Stimulated activated CD8-positive, alpha-beta memory T cell treated with anti-CD3 and anti-CD28 coated beads, Interleukin-7, amount 100 ng/mL, for 24 hours (primary cell): ENCODE data around the gene HMCN1.

ENCODE experiments used
- DNase-seq: peaks from one replicate; pipeline ENCODE4 v3.0.0-alpha.2; 2020; ENCODE audit warnings: low read depth

Gene HMCN1

DNA sequence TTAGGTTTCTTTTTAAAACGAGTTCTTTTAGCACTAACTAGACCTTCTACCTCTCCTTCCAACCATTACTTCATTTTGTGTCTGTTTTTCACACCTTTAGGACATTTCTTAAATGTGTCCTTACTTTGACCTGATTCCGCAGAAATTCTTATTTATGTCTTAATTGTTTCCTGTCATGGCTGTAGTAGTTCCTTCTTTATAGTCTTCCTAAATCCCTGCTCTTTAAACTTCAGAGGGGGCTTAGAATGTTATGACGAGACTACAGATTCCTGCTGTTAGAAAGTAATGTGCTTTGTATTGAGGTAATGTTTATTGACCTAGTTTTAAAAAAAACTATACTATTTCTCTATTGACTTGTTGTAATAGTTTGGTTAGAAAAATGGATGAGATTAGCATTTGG is 70.4 kb downstream of the HMCN1 start:
- no peak for DNase-seq

DNA sequence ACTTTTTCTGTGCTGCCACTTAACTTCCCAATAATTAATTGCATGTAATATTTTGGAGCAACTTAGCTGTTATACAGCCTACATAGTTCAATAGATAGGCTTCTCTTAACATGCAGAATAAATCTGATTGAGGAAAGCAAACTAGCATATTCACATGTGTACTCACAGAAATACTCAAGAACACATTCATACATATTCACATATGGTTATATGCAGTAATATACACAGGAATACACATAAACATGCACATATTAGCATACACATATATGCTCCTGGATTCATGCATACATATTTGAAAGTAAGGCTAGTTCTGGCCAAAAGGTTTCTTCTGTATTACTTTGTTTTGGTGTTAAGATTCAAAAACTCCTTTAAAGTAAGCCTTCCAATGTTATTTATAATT is 73.1 kb downstream of the HMCN1 start:
- DNase-seq, result no peak

GRCh38 chr1:185808631-185809030 is 74.4 kb downstream of the HMCN1 start:
- DNase-seq, result no peak

DNA sequence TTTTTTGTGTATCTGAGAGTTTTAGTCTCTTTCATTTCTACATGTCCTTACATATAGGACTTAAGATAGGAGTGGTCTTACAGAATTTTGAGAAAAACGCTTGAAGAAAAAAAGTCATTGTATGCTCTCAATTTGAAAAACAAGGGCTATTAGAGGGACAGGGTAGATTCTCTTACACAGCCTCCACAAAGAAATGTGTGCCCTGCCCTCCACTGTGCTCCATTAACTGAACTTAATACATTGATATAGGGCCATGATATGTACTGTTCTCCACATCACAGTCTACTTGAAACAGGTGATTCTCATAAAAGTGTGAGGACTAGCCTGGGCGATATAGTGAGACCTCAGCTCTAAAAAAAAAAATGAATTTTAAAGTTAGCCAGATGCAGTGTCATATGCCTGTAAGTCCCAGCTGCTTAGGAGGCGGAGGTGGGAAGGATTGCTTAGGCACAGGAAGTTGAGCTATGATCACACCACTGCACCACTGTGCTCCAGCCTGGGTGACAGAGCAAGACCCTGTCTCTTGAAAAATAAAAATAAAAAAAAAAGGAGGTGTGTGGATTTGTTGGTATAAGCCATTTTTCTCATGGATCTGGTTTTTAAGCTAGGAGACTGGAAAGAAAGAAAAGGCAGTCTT is 77.0 kb downstream of the HMCN1 start:
- no peak for DNase-seq

DNA sequence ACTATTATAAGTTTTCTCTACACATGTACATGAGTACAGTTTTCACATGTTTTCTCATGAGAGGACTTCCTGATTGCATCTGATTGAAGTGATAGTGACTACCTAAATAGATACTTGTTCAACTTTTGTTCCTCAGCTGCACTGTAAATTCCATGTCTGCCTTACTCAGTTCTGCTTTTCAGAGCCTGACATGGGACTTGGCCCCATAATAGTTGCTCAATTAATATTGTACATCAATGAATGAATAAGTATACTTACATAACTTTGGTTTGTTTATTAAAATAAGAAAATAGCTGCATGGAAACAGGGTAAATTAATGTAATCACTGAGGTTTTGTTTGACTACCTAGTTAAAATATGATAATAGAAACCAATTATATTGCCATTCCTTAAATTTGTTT is 78.7 kb downstream of the HMCN1 start:
- DNase-seq, result no peak

- DNase-seq, result no peak
Observed at GRCh38 chr1:185813401-185813979, 79.3 kb downstream of the HMCN1 start.

- no peak for DNase-seq
Observed at GRCh38 chr1:185816460-185816859, 82.3 kb downstream of the HMCN1 start.

DNA sequence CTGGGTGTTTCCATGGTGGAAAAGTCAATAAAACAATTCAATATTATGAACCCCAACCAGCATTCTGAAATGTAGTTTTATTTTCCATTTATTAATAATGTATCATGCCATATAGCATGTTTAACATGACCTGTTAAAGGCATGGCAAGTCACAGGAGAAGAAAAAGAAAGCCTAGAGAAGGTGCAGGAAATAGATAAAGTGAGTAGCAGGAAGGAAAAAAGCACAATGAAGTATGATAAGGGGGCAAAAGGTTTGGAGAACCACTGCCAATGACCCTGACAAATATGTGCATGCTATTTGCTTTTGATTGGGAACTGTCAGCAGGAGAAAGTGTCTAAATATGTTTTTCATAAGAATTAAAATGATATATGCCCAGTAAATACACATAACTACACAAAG is 85.6 kb downstream of the HMCN1 start:
- no peak for DNase-seq

- no peak for DNase-seq
Observed at GRCh38 chr1:185821612-185822385, 87.6 kb downstream of the HMCN1 start.

DNA sequence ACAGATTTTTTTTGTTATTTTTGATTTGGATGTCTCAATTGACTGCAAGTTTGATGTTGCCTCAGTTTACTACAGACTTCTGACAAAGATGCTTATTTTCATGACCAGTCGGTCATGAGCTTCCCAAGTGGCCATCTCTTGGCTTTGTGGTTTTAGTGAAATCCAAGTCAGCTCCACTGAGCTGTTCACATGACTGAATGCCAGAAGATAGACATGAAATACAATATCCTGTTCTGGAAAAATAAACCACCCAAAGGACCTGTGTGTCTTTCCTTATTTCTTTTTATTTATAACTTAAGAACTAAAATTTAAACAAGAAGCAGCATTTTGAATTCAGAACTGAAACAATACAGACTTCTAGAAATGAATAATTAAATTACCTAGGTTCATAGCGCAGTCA is 89.3 kb downstream of the HMCN1 start:
- no peak for DNase-seq

GRCh38 chr1:185824106-185824505 is 89.9 kb downstream of the HMCN1 start:
- DNase-seq, result no peak

GRCh38 chr1:185825556-185825955 is 91.4 kb downstream of the HMCN1 start:
- no peak for DNase-seq

DNA sequence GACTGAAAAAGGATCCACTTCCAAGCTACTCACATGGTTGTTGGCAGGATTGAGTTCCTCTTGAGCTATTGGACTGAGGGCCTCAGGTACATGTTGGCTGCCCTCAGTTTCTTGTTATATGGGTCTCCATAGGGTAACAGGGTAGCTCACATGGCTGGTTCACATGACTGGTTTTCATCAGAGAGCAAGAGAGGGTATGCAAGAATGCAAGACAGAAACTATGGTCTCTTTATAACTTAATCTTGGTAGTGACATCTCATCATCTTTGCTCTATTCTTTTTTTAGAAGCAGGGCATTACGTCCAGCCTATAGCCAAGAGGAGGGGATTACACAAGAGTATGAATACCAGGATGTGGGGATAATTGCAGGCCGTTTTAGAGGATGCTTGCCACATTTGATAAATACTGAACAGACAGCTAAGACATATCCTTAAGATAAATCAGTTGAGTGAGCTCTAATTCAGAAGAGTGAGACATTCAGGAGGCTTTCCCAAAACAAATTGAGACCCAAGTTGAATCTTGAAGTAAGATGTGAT is 100.2 kb downstream of the HMCN1 start:
- DNase-seq, result no peak

GRCh38 chr1:185835191-185835590 is 101.0 kb downstream of the HMCN1 start:
- no peak for DNase-seq

DNA sequence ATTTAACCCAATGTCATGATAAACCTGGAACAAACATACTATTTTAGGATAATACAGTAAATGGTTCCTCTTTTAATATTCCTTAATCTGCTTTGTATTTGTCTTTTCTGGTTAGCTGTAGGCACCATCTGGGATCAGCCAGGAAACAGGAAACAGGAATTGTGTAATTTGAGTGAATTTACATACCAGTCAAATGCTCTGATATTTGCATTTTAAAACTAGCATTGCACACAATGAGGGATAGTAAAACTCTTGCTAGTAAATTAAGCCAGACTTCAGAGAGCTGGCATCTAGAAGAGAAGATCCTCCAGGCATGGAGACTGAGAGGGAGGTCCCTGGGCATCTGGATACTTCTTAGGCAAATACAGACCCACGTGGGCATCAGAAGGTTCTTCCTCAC is 103.5 kb downstream of the HMCN1 start:
- DNase-seq, result no peak

GRCh38 chr1:185838111-185838510 is 103.9 kb downstream of the HMCN1 start:
- no peak for DNase-seq

DNA sequence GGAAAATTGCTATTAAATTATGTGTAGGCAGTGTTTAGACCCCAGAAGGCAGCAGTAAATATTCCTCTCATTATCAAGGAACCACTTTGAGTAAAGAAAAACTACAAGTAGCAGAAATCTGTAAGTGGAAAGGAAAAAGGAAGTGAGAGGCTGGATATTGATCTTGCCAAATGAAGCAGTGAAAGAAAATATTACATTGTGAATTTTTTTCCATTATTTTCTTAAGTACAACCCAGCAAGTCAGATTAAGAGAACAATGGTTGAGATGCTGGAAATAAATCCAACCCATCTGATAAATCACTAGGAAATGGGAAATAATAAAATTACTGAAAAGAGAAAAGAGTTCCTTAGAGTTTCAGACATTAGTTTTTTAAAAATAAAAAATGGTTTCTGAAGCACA is 106.7 kb downstream of the HMCN1 start:
- no peak for DNase-seq

GRCh38 chr1:185843297-185843869 is 109.2 kb downstream of the HMCN1 start:
- DNase-seq, result no peak

DNA sequence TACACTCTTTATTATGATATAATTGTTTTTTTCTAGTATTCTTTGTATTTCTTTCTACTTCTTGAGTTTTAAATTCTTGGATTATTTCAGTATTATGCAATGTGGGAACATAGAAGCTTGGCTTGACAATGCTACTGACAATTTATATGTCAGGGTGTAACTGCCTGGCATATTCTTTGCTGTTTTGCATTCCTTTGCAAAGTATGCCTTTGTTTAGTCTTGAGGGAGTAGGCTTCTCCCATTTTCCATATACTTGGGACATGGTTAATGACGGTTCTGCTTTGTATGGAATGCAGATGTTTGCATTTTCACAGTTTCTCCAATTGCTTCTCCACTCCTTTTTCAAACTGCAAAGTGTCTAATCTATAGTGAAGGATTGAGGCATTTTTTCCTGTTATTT is 109.8 kb downstream of the HMCN1 start:
- no peak for DNase-seq

- DNase-seq, result no peak
Observed at GRCh38 chr1:185846672-185847444, 112.7 kb downstream of the HMCN1 start.

- DNase-seq, result no peak
Observed at GRCh38 chr1:185849014-185849413, 114.8 kb downstream of the HMCN1 start.

DNA sequence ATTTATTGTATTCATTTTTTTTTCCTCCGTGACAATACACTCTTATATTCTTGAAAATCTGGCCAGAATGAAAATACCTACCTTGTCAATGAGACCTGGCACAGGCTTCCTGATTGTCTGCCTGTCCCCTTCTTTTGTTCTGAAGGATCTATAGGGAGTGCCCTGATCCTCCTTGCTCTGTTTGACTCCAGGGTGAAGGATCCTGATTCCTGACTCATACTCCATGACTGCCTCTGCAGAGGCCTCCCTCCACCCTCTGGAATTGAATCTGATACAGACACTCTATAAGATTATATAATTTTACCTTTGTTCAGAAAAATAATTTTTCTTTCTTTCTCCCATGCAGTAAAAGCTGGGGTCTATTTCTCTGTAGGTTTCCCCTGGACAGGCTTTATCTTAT is 116.2 kb downstream of the HMCN1 start:
- DNase-seq, result no peak
